ENCODE measurements around the gene IKZF2.

Gene IKZF2

GRCh38 chr2:213152065-213152794, 818 bp upstream of the IKZF2 start:
- peak; percentile 70 for DNase-seq

DNA sequence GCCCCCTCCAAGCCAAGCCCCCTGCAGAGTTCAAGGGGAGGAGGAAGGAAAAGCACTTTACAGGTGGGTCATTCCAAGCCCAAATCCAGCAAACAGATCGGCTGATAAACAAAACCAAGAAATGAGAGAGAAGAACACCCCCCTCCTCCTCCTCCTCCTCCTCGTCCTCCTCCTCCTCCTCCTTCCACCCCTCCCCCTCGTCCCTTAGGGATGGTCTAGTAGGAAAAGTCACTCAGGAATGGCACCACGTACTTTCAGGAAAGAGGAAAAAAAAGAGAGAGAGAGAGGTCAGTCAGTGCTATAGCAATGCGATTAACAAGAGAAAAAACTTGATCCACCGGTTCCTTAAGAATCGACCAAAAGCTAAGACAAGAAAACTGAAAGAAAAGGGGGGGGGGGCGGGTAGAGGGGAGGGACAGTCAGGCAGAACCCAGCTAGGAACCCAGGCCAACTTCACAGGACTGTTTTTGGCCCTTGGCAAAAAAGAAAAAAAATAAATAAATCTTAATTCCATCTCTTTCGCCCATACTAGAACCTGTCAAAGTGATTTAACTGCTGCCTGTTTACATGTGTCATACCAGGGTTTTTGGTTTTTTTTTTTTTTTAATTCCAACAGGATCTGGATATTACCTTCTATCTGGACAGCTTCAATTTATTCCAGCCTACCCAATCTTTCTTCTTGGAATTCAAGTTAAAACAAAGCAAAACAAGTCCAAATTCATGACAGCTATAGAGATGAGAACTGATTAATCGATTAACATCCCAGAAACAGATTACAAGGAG, 906 bp downstream of the IKZF2 start:
- no peak for DNase-seq

DNA sequence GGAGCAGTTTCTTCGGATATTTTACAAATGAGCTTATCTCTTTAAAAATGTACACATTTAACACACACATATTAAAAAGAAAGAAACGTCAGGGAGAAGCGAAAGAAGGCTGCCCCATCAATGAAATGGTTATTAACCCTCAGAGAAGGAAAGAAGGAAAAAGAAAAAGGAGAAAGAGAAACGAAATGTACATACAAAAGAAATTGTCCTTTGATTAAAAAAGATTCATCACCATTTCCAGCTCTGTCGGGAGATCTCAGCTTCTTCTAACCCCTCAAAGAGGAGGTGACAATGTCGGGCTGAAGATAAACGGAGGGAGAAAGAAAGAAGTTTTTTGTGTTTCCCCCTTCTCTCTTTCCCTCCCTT, 1.5 kb downstream of the IKZF2 start:
- no peak for DNase-seq

GRCh38 chr2:213149294-213149875, 2.0 kb downstream of the IKZF2 start:
- no peak for DNase-seq

DNA sequence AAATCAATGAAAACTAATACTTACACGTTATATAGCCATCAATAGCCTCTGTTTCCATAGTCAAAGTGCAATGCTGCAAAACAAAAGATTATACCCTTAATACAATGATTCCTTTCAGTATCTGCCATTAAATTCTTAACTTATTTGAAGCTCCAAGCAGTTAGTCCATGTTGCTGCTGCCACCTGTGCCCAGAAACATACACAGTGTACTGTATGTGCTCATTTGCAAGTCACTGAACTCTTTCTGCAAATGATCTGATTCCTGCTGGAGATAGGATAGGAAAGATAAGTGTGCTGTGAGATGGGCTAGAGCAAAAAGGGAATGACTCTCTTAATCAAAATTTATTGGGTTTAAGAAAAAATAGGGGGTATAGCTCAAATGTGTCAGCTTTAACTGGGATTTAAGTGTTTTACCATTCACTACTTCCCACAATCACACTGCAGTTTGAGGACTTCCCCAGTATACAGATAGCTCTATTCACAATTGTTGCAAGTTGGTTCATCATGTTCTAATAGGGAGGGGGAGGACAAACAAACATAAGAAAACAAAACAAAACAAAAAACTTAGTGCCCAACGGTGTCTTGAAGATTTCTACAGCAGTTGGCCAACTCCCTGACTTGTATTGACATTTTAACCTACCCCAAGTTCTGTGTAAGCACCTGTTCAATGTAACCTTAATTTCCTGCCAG, 2.7 kb downstream of the IKZF2 start:
- DNase-seq: no peak

DNA sequence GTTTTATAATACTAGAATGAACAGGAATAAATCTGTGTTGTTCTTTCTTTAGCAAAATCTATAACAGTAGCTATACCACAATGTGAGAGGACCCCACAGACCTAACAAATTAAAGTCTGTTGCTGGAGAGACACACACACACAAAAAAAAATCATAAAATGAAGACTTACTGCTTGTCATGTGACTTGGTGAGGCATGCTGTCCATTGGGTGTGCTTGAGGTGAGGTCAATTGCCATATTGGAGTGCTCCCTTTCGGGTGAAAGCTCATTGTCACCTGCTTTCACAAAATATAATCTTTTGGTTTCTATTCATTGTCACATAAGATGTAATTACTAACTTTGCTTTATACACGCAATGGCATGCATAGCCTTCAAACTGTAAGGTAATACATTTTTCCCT, 3.9 kb downstream of the IKZF2 start:
- DNase-seq: no peak

DNA sequence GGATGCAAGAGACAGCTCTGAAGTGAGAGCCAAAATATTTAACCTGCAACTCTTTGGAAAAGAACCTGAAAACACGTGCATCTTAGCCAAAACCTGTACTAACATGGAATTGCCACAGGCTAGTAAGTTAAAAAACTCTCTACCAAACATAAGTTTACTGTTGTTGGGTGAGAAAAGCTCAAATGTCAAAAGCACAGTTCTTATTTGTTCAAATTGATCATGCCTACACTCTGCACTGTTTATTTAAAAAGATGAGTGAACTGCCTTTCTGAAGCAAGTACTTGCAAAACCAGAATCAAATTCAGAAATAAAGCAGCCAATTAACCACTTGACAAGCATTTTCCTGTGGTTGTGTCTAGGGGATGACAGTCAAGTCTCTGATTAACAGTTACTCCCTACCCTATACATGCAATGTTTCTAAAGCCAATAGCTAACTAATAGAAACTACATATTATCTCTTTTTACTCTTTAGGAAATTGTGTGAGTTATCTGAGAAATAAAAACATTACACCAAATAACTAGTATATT, 5.6 kb downstream of the IKZF2 start:
- DNase-seq: no peak

- DNase-seq: no peak
Observed at GRCh38 chr2:213137064-213137463, 14.3 kb downstream of the IKZF2 start.

GRCh38 chr2:213129311-213129710, 22.1 kb downstream of the IKZF2 start:
- DNase-seq: no peak

GRCh38 chr2:213125646-213126347, 25.6 kb downstream of the IKZF2 start:
- DNase-seq: no peak

DNA sequence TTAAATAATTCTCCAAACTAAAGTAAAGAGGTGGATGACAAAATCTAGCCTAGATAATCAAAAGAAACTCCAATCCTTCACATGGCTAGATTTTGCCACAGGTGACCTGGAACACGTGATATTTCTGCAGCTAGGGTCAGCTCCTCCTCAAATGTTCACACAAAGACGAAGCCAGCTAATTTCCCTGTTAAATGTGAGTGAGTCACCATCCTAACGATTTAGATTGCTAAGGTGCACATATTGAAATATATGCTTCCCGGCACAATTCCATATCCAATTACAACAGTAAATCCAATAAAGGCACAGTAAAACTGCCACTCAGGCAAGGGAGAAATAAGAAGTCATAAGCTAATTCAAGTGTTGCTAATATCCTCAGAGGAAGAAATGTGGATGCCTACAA, 28.7 kb downstream of the IKZF2 start:
- DNase-seq: no peak

GRCh38 chr2:213121690-213122089, 29.7 kb downstream of the IKZF2 start:
- no peak for DNase-seq

DNA sequence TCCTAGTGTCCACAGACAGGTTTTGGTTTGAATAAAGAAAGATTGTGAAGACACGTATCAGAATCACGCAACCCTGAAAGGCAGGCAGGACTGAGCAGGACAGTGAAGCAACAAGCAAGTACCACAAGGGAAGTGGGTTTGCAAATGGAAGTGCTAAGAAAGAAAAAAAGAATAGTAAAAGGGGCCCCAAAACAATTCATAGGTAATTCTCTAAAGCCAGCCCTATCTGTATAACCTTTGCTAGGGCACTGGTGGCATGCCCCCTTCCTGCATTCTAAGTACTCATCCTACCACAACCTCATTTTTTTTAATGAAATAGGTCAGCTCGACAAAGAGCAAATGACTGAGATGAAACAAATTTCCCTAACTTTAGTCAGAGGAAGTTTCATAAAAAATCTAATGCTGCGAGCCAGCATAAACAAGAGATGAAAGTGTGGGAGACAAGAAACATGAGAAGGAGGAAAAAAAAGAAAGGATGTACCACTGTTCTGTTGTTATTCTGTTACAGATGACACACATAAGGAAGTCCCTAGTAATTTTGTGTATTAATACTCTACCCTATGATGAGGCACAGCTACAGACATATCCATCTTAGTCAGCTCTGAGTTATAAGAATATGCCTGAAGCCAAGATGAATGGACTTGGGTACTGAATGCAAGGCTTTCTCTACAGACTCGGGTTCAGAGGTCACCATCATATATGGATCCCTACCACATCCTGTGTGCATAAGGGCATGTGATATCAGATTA, 32.2 kb downstream of the IKZF2 start:
- DNase-seq: no peak

DNA sequence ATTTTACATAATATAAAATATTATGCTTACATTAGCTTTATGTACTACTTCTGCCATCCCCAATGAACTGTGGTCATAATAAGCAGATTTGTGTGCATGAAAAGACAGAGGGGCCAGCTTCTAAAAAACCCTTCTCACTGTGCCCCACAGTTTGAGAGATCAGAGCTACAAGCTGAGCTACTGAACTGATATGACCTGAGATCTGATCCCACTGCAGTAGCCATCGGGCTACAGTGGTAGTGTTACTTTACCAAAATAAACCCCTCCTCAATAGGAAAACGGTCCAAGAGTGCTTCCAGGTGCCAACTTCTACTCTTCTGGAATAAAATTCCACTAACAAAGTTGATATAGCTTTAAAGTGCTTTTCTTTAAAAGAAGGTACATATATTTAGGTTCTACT, 43.1 kb downstream of the IKZF2 start:
- no peak for DNase-seq

DNA sequence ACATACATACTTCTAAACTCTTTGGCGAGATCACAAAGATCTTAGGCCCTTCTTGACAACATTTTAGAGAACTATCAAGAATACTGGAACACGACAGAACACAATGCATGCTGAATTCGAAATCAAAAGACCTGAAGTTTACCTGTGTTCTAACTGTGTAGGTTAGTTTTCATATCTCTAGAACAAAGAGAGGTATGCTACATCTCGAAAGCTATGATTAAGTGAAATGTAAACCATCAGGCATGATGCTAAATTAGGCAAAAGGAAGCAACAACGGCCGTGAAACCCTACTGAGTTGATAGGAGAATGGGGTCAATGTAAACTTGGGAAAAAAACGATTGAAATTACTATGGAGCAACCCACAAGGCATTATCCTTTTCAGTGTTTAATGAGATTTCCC, 43.7 kb downstream of the IKZF2 start:
- no peak for DNase-seq

- no peak for DNase-seq
Observed at GRCh38 chr2:213105212-213105611, 46.2 kb downstream of the IKZF2 start.

GRCh38 chr2:213104903-213105202, 46.6 kb downstream of the IKZF2 start:
- no peak for DNase-seq

DNA sequence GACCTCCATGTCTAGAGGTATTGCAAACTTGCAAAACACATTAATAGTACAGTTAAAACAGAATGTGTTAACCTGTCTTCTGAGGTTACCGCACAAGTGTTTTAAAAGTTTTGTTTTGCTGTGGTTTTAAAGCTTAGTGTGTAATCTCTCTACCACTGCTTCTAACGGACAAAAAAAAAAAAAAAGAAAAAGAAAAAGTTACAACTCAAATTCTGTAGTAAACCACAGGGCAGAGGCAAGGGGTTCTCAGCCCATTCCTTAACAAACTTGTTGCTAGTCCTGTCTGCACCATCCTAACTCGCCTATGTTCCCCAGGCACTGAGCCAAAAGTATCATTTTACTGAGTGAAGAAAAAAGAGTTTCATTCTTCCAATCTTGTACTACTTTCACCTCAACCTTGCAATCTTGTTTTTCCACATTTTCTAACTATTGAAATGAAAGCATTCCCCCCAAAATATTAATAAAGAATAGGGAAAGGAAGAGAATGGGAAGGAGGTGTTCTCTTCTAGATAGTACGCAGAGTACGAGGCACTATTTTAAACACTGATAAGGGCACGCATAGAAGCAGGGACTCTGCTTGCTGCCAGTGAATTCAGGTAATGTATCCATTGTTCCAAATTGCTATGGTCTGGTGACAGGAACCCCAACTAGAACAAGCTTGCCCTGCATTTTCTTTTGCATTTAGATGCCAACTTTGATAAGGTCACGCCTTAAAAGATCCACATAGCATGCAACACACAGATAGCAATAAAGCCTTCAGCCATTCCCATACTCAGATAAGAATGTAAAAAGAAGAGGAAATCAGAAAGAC, 47.1 kb downstream of the IKZF2 start:
- DNase-seq: no peak

DNA sequence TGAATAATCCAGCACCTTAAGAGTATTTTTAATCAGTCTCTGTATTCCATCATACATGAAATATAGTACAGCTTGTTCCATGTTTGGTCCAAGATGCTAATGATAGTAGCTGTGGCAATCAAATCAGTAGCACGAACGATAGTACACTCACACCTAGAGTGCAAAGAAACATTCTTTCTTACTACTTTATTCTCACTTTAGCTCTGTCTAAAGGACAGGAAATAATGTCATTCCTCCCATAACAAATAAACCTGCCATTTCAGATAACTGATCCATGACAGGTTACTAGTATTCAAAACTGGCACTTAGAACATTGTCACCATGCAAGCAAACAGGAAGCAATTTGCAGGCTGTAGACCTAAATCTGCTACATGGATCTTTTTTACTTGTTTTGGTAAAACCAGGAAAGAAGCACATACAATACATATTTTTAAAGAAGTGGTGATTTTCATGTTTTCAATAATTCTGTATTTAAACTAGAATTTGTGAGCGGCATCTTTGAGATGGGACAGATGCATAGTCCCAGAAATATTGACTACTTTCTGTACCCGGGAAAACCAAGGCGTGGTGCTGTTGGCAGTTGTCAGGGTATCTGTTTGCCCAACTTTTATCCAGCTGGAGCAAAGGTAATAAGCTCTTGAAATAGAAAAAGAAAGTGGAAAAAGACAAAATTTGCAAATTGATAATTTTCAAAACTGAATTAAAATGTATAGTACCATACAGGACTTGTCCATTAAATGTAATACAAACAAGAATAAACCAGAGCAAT, 49.5 kb downstream of the IKZF2 start:
- peak; percentile 6 for DNase-seq

GRCh38 chr2:213101109-213101508, 50.3 kb downstream of the IKZF2 start:
- DNase-seq: no peak

Measured in NCI-H345 (cell line).